Activated CD4-positive, alpha-beta T cell treated with anti-CD3 and anti-CD28 coated beads, Interleukin-2, amount 50 U/mL, for 16 hours (primary cell): Measurements from ENCODE around the gene COMMD6.

ENCODE experiments used
- DNase-seq: peaks from one replicate; pipeline ENCODE4 v3.0.0-alpha.2; 2020

The COMMD6 gene

GRCh38 chr13:75481176-75482069, 56.2 kb downstream of the COMMD6 start:
- no peak for DNase-seq

DNA sequence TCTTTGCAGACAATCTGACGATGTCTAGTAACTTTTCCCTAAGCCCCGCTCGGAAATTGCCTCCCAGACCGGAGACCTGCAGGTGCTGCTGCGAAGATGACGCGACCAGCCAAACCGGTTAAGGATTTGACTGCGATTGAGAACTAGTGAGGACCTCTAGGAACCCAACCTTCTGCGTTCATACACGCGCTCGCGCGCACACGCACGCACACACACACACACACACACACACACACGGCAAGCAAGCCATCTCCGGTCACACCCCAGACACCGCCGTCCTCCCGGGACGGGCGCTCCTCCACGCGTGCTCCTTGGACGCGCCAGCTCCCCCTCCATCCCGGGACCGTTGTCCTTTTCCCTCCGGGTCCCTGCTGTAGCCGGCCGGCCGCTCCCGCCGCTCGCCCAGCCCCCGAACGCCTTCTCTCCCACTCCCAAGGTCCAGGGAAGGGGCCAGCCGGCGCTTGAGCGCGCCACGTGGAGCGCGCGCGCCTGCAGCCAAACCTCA, 56.9 kb downstream of the COMMD6 start:
- DNase-seq = peak; percentile 51

DNA sequence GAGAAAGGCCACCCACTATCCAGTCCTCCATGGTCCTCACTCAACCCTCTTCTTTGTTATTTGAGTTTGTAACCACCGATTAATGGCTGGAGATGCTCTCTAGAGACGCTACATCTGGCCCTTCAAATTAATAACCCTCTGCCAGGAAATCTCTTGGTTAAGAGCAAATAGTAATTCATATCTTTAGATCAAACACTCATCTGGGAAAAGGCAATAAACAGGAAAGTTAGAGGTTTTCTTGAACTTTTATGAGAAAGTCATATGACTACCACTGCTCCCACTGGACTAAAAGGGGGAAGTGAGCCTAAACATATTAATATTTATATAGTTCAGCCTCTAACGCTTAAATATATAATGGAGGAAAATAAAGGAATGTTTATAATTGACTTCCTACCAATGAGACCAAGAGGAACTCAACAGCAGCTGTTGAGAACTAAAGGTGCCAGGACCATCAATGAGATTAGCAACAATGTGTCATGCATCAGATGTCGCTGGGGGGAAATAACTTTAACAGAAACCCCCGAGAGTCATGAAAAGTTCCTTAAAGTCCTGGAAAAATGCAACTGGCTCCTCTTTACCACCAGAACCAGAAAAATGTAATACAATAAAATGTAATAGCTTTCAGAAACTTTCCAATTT, 58.4 kb downstream of the COMMD6 start:
- DNase-seq = no peak

- no peak for DNase-seq
These were observed 59.0 kb downstream of the COMMD6 start for GRCh38 chr13:75478659-75479058.
